Transverse colon (tissue), 4 donors: ENCODE measurements around the gene HIVEP3. TPM values are rescaled to one million over a fixed set of nuclear protein-coding genes. Genes with fewer than 3 reads are reported as not detected.

Experiments used
- DNase-seq: peaks from one replicate; pipeline ENCODE4 v3.0.0-alpha.2; 2019
- H3K27ac ChIP-seq, 4 donors: fragments of 200-600 bp; sonication (generic); 2 replicates each; pipeline ENCODE4 v1.5.1; 2016 to 2018; ENCODE audit warnings: inconsistent platforms in 4 of 4
- H3K27me3 ChIP-seq: fragments of 200-600 bp; sonication (generic); 2 replicates; pipeline ENCODE4 v1.5.1; 2017; ENCODE audit warnings: inconsistent platforms
- H3K36me3 ChIP-seq, 4 donors: fragments of 200-600 bp; sonication (generic); 2 replicates each; pipeline ENCODE4 v1.5.1; 2017 to 2019; ENCODE audit warnings: inconsistent platforms in 4 of 4
- H3K4me1 ChIP-seq, 4 donors: fragments of 200-600 bp; sonication (generic); 2 replicates each; pipeline ENCODE4 v1.5.1; 2017 to 2020; ENCODE audit warnings: inconsistent platforms in 4 of 4
- H3K4me3 ChIP-seq, 4 donors: fragments of 200-600 bp; sonication (generic); 1 replicate in 1 of 4; 2 replicates in 3 of 4; pipeline versions ENCODE4 v1.5.1 to v1.6.1; 2017 to 2019; ENCODE audit warnings: inconsistent platforms in 4 of 4
- H3K9me3 ChIP-seq, 2 donors: fragments of 200-600 bp; sonication (generic); 2 replicates each; pipeline ENCODE4 v1.5.1; 2017 to 2019; ENCODE audit warnings: inconsistent platforms in 2 of 2
- EP300 ChIP-seq: sonication (generic); formaldehyde crosslinking; IDR thresholded peaks from one replicate; pipeline ENCODE4 v1.6.1; 2017; ENCODE audit warnings: antibody characterized with exemption, low read depth
- POLR2A ChIP-seq: fragments of 450-650 bp; IDR thresholded peaks from one replicate; pipeline ENCODE4 v1.6.1; 2016; ENCODE audit warnings: antibody characterized with exemption, mild to moderate bottlenecking, moderate library complexity
- POLR2AphosphoS5 ChIP-seq, 3 donors: sonication (generic); formaldehyde crosslinking; IDR thresholded peaks; one replicate each; pipeline ENCODE4 v1.6.1; 2016; ENCODE audit warnings: antibody characterized with exemption in 3 of 3
- WGBS, 2 donors: methylation state at CpG; one replicate each; pipeline ENCODE4 v1.1.5; 2018; ENCODE audit warnings: low coverage in 1 of 2; 5-methylcytosine and 5-hydroxymethylcytosine counted together
- in situ Hi-C, 4 donors: fragments of 200-750 bp; cut with MboI; loops; one replicate each; pipeline versions ENCODE4 v1.15.0 to v1.15.1; 2017; ENCODE audit warnings: low sequenced_read_pairs in 3 of 4, low pct_ligation_motif_present in 1 of 4, low pct_unique_long_range_greater_than_20kb in 1 of 4
- intact Hi-C: fragments of 100-400 bp; cut with DNase I; formaldehyde crosslinking; loops from one replicate; pipeline ENCODE4 v1.15.1; 2023; ENCODE audit warnings: low total_unique reads
- total RNA-seq, 4 donors: library from RNA; depleted of rRNA; stranded (reverse); fragments of >200 nt; gene quantifications; one replicate each; pipeline ENCODE4 v1.1.0, GENCODE V29; 2016
- TF ChIP-seq, protein P1 (sequence below), 5 experiments: fragments of 200-600 bp in 3 of 5; fragments of 450-650 bp in 2 of 5; sonication (generic) in 3 of 5; IDR thresholded peaks; 1 replicate in 2 of 5; 2 replicates in 3 of 5; pipeline ENCODE4 v1.5.1; 2016 to 2017; ENCODE audit warnings: antibody characterized with exemption in 5 of 5, inconsistent platforms in 3 of 5, mild to moderate bottlenecking in 2 of 5, moderate library complexity in 1 of 5

The HIVEP3 gene
- total RNA-seq, 4 donors from 2014 or later = 3.7 to 15.0 (median 5.2) TPM

GRCh38 chr1:41660570-41661427 is 257.9 kb downstream of the HIVEP3 start:
- no peak for TF ChIP-seq POLR2AphosphoS5 (IDR thresholded peaks at IDR 0.05)
- no peak for TF ChIP-seq POLR2A
- TF ChIP-seq, protein P1, sequence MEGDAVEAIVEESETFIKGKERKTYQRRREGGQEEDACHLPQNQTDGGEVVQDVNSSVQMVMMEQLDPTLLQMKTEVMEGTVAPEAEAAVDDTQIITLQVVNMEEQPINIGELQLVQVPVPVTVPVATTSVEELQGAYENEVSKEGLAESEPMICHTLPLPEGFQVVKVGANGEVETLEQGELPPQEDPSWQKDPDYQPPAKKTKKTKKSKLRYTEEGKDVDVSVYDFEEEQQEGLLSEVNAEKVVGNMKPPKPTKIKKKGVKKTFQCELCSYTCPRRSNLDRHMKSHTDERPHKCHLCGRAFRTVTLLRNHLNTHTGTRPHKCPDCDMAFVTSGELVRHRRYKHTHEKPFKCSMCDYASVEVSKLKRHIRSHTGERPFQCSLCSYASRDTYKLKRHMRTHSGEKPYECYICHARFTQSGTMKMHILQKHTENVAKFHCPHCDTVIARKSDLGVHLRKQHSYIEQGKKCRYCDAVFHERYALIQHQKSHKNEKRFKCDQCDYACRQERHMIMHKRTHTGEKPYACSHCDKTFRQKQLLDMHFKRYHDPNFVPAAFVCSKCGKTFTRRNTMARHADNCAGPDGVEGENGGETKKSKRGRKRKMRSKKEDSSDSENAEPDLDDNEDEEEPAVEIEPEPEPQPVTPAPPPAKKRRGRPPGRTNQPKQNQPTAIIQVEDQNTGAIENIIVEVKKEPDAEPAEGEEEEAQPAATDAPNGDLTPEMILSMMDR (IDR thresholded peaks at IDR 0.05) = no peak
- TF ChIP-seq EP300 = no peak
- no peaks in the 10 kb centered on the region for H3K36me3 ChIP-seq
- in situ Hi-C loops = no loop called here
- H3K4me1 ChIP-seq = peaks cover 6 to 21% (median 12%) of the 10 kb centered on the region in 4 donors
- intact Hi-C loops = no loop called here
- H3K4me3 ChIP-seq = peak overlapping the region in 2 of 4 donors; percentile 49 to 51
- H3K27ac ChIP-seq = no peak overlapping the region
- WGBS, 2 donors = 49 to 59% methylated on average over 4 to 5 of the region's 5 CpGs
- no peaks in the 10 kb centered on the region for H3K9me3 ChIP-seq
- DNase-seq = no peak
- peaks cover 18% of the 10 kb centered on the region for H3K27me3 ChIP-seq

GRCh38 chr1:41659903-41660302 is 258.8 kb downstream of the HIVEP3 start:
- peaks cover 18% of the 10 kb centered on the region for H3K27me3 ChIP-seq
- no peak for DNase-seq
- TF ChIP-seq, protein P1 (IDR thresholded peaks at IDR 0.05) = no peak
- TF ChIP-seq EP300 (no peak), POLR2A (no peak), POLR2AphosphoS5 (IDR thresholded peaks at IDR 0.05) (no peak)
- H3K4me3 ChIP-seq = no peak overlapping the region
- WGBS, 2 donors = 90% methylated on average over 2 to 5 of the region's 5 CpGs
- H3K36me3 ChIP-seq = no peaks in the 10 kb centered on the region
- intact Hi-C loops (no loop called here), in situ Hi-C loops (no loop called here)
- H3K27ac ChIP-seq = no peak overlapping the region
- H3K4me1 ChIP-seq = peaks cover 6 to 21% (median 12%) of the 10 kb centered on the region in 4 donors
- H3K9me3 ChIP-seq = no peaks in the 10 kb centered on the region

DNA sequence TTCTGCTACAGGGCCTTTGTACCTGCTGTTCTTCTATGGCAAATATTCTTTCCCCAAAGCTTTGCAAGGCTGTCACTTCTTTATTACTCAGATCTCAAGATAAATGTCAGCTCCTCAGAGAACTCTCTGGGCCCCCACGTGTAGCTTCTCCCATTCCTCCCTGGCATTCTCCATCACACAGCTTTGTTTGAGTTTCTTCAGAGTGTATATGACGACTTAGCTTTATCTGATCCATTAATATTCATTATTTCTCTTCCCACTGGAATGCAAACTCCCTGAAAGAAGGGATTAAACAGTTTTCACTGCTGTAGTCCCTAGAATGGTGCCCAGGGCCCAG is 259.6 kb downstream of the HIVEP3 start:
- intact Hi-C loops (no loop called here), in situ Hi-C loops (no loop called here)
- Histone ChIP-seq H3K4me3 (no peak overlapping the region), H3K27ac (no peak overlapping the region), H3K36me3 (no peaks in the 10 kb centered on the region), H3K9me3 (no peaks in the 10 kb centered on the region), H3K4me1 (peaks cover 6 to 21% (median 12%) of the 10 kb centered on the region in 4 donors), H3K27me3 (peaks cover 18% of the 10 kb centered on the region)
- TF ChIP-seq, protein P1 (IDR thresholded peaks at IDR 0.05) = no peak
- TF ChIP-seq POLR2A = no peak
- no peak for TF ChIP-seq POLR2AphosphoS5 (IDR thresholded peaks at IDR 0.05)
- TF ChIP-seq EP300 = no peak
- DNase-seq = no peak
- 80 to 81% methylated on average over 2 of the region's 2 CpGs for WGBS, 2 donors

DNA sequence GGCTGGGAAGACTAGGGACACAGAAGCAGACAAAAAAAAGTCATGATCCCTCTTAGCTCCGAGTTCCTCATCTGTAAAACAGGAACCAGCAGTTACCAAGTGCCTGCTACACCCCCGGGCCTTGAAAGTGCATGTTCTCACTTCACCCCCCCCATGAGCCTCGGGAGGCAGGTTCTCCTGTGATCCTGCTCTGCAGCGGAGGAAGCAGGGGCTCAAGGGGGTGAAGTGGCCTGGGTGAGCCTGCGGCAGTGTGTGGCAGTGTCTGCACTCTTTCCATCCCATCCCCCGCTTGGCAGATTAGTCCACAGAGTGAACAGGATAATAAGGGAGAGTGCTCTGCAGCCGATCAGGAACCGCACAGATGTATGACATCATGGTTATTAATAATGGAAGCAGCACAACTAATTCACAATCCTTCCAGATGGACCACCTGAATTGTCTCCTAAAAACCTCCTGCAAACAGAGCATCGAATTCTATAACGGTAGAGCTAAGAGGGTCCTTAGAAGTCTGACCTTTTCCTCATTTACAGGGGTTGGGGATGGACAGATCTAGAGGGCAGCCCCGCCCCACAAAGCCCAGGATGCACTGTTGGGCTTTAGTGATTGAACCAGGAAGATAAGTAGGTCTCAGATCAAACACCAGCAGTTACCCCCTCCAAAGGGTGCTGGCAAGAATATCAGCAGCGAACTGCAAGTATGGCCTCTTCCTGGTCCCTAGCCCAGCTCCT is 260.1 kb downstream of the HIVEP3 start:
- Histone ChIP-seq H3K27ac (no peak overlapping the region), H3K27me3 (peaks cover 18% of the 10 kb centered on the region), H3K9me3 (no peaks in the 10 kb centered on the region), H3K36me3 (no peaks in the 10 kb centered on the region), H3K4me1 (peaks cover 6 to 21% (median 12%) of the 10 kb centered on the region in 4 donors), H3K4me3 (no peak overlapping the region)
- 82 to 88% methylated on average over 3 to 12 of the region's 12 CpGs for WGBS, 2 donors
- in situ Hi-C loops = no loop called here
- TF ChIP-seq POLR2A (no peak), EP300 (no peak), POLR2AphosphoS5 (IDR thresholded peaks at IDR 0.05) (no peak)
- TF ChIP-seq, protein P1 (IDR thresholded peaks at IDR 0.05) = no peak
- DNase-seq = no peak
- intact Hi-C loops = no loop called here
